Gastrocnemius medialis (tissue), 4 donors: ENCODE results near the gene SLC1A1. TPM values are rescaled to one million over a fixed set of nuclear protein-coding genes. Genes with fewer than 3 reads are reported as not detected.

Experiments used
- ATAC-seq, 2 donors: fragments of 150-250 bp; one replicate each; pipeline ENCODE4 v1.9.1; 2016
- DNase-seq, 2 donors: peaks; one replicate each; pipeline ENCODE4 v3.0.0-alpha.2; 2019
- H3K27ac ChIP-seq, 4 donors: fragments of 200-600 bp; sonication (generic); 1 replicate in 1 of 4; 2 replicates in 3 of 4; pipeline ENCODE4 v1.5.1; 2016 to 2018; ENCODE audit warnings: mild to moderate bottlenecking in 2 of 4, moderate library complexity in 1 of 4
- H3K27me3 ChIP-seq, 3 donors: fragments of 200-600 bp; sonication (generic) in 2 of 3; 1 replicate in 1 of 3; 2 replicates in 2 of 3; pipeline versions ENCODE4 v1.5.1 to v1.6.0; 2016 to 2019; ENCODE audit warnings: mild to moderate bottlenecking in 1 of 3, moderate library complexity in 1 of 3
- H3K36me3 ChIP-seq, 2 donors: fragments of 200-600 bp; sonication (generic) in 1 of 2; one replicate each; pipeline ENCODE4 v1.5.1; 2017 to 2018
- H3K4me1 ChIP-seq, 2 donors: fragments of 200-600 bp; sonication (generic) in 1 of 2; one replicate each; pipeline ENCODE4 v1.5.1; 2016 to 2017; ENCODE audit warnings: mild to moderate bottlenecking in 2 of 2
- H3K4me3 ChIP-seq, 4 donors: fragments of 200-600 bp; sonication (generic) in 3 of 4; 1 replicate in 1 of 4; 2 replicates in 3 of 4; pipeline ENCODE4 v1.5.1; 2016 to 2019; ENCODE audit warnings: mild to moderate bottlenecking in 2 of 4
- H3K9me3 ChIP-seq, 3 donors: fragments of 200-600 bp; sonication (generic) in 2 of 3; 1 replicate in 1 of 3; 2 replicates in 2 of 3; pipeline ENCODE4 v1.5.1; 2016 to 2019
- CTCF ChIP-seq, 5 experiments: fragments of 450-650 bp in 3 of 5; fragments of 200-600 bp in 2 of 5; sonication (generic) in 2 of 5; IDR thresholded peaks in 4 of 5; conservative IDR thresholded peaks in 1 of 5; 1 replicate in 4 of 5; 2 replicates in 1 of 5; pipeline ENCODE4 v1.5.1; 2016 to 2019; ENCODE audit warnings: antibody characterized with exemption in 5 of 5, mild to moderate bottlenecking in 3 of 5, moderate library complexity in 3 of 5
- POLR2A ChIP-seq, 2 donors: fragments of 450-650 bp; IDR thresholded peaks; one replicate each; pipeline ENCODE4 v1.6.1; 2017; ENCODE audit warnings: antibody characterized with exemption in 2 of 2, mild to moderate bottlenecking in 2 of 2, moderate library complexity in 2 of 2
- in situ Hi-C, 4 donors: fragments of 200-750 bp; cut with MboI; loops; one replicate each; pipeline versions ENCODE4 v1.15.0 to v1.8.0; 2017; ENCODE audit warnings: low sequenced_read_pairs in 4 of 4
- intact Hi-C: fragments of 100-400 bp; cut with DNase I; formaldehyde crosslinking; loops from one replicate; pipeline ENCODE4 v1.15.1; 2023; ENCODE audit warnings: low total_unique reads
- total RNA-seq, 4 donors: library from RNA; depleted of rRNA; stranded (reverse); fragments of >200 nt; gene quantifications; one replicate each; pipeline versions ENCODE4 v1.1.0 to v1.2.3, GENCODE V29; 2016

The SLC1A1 gene
- total RNA-seq, 4 donors from 2014 or later: 1.2 to 2.2 (median 1.6) TPM

- Histone ChIP-seq H3K4me3 (no peak overlapping the region), H3K27ac (no peak overlapping the region), H3K4me1 (no peaks in the 10 kb centered on the region), H3K36me3 (no peaks in the 10 kb centered on the region), H3K27me3 (no peaks in the 10 kb centered on the region), H3K9me3 (no peaks in the 10 kb centered on the region)
- intact Hi-C loops (no loop called here), in situ Hi-C loops (no loop called here)
- ATAC-seq (no peak), DNase-seq (no peak)
- TF ChIP-seq POLR2A (IDR thresholded peaks at IDR 0.05) (no peak), CTCF (IDR thresholded peaks at IDR 0.05 in 4 of 5, conservative IDR thresholded peaks at IDR 0.05 in 1 of 5) (no peak)
Observed at GRCh38 chr9:4504250-4504649, 14.0 kb downstream of the SLC1A1 start.

- intact Hi-C loops (no loop called here), in situ Hi-C loops (no loop called here)
- no peaks in the 10 kb centered on the region for H3K27me3 ChIP-seq
- TF ChIP-seq POLR2A (IDR thresholded peaks at IDR 0.05) (no peak), CTCF (IDR thresholded peaks at IDR 0.05 in 4 of 5, conservative IDR thresholded peaks at IDR 0.05 in 1 of 5) (no peak)
- ATAC-seq (no peak), DNase-seq (no peak)
- H3K4me3 ChIP-seq: no peak overlapping the region
- no peaks in the 10 kb centered on the region for H3K4me1 ChIP-seq
- no peak overlapping the region for H3K27ac ChIP-seq
- no peaks in the 10 kb centered on the region for H3K9me3 ChIP-seq
- no peaks in the 10 kb centered on the region for H3K36me3 ChIP-seq
Observed at GRCh38 chr9:4506490-4506889, 16.2 kb downstream of the SLC1A1 start.

GRCh38 chr9:4507306-4508130, 17.2 kb downstream of the SLC1A1 start:
- in situ Hi-C loops (no loop called here), intact Hi-C loops (no loop called here)
- Histone ChIP-seq H3K4me3 (no peak overlapping the region), H3K27ac (no peak overlapping the region), H3K36me3 (no peaks in the 10 kb centered on the region), H3K4me1 (no peaks in the 10 kb centered on the region), H3K27me3 (no peaks in the 10 kb centered on the region), H3K9me3 (no peaks in the 10 kb centered on the region)
- DNase-seq: no peak
- ATAC-seq: no peak
- no peak for TF ChIP-seq POLR2A (IDR thresholded peaks at IDR 0.05)
- TF ChIP-seq CTCF (IDR thresholded peaks at IDR 0.05 in 4 of 5, conservative IDR thresholded peaks at IDR 0.05 in 1 of 5): no peak

GRCh38 chr9:4508246-4508906, 18.1 kb downstream of the SLC1A1 start:
- in situ Hi-C loops (no loop called here), intact Hi-C loops (no loop called here)
- Histone ChIP-seq H3K27ac (no peak overlapping the region), H3K9me3 (no peaks in the 10 kb centered on the region), H3K36me3 (no peaks in the 10 kb centered on the region), H3K4me3 (no peak overlapping the region), H3K4me1 (no peaks in the 10 kb centered on the region), H3K27me3 (no peaks in the 10 kb centered on the region)
- no peak for TF ChIP-seq POLR2A (IDR thresholded peaks at IDR 0.05)
- TF ChIP-seq CTCF (IDR thresholded peaks at IDR 0.05 in 4 of 5, conservative IDR thresholded peaks at IDR 0.05 in 1 of 5): no peak
- DNase-seq: no peak
- no peak for ATAC-seq
